Measurements from ENCODE around the gene PSD2.

- TF ChIP-seq CTCF (IDR thresholded peaks at IDR 0.05; ENCODE audit: insufficient read depth, low read length, poor library complexity, severe bottlenecking) (no peak), EZH2phosphoT487 (conservative IDR thresholded peaks at IDR 0.05; ENCODE audit: low read length) (no peak)
Observed at GRCh38 chr5:139770722-139771121, 24.9 kb upstream of the PSD2 start.
